Neural cell (in vitro differentiated cells): Measurements from ENCODE around the gene STH. TPM values are rescaled to one million over a fixed set of nuclear protein-coding genes. Genes with fewer than 3 reads are reported as not detected.
A peak's percentile ranks its signal among the peaks of the same experiment; 100 is the strongest.

Experiments
- H2AFZ ChIP-seq: fragments of 200-600, 300-800 bp; sonication (generic), shearing (Covaris generic); 2 replicates; pipeline ENCODE4 v1.6.0; 2014; ENCODE audit warnings: low read depth, mild to moderate bottlenecking, antibody characterized with exemption, low read length, moderate library complexity
- H3F3A ChIP-seq: fragments of 200-600 bp; shearing (Covaris generic); 2 replicates; pipeline ENCODE4 v1.6.1; 2016; ENCODE audit warnings: mild to moderate bottlenecking, moderate library complexity, mixed read lengths, antibody characterized with exemption, low read length; ENCODE audit not compliant: insufficient read depth, poor library complexity, severe bottlenecking
- H3K27ac ChIP-seq: fragments of 200-600, 300-800 bp; sonication (generic), shearing (Covaris generic); 2 replicates; pipeline ENCODE4 v1.5.1; 2014; ENCODE audit warnings: mild to moderate bottlenecking, low read length, moderate library complexity
- H3K27me3 ChIP-seq: fragments of 300-800, 200-600 bp; sonication (generic), shearing (Covaris generic); 2 replicates; pipeline ENCODE4 v1.6.0; 2014; ENCODE audit warnings: mild to moderate bottlenecking, low read depth, low read length, moderate library complexity; ENCODE audit not compliant: insufficient read depth
- H3K36me3 ChIP-seq: fragments of 300-800, 200-600 bp; sonication (generic), shearing (Covaris generic); 2 replicates; pipeline ENCODE4 v1.5.1; 2014; ENCODE audit warnings: mild to moderate bottlenecking, antibody characterized with exemption, low read length, moderate library complexity; ENCODE audit not compliant: insufficient read depth
- H3K4me2 ChIP-seq: fragments of 300-800, 200-600 bp; sonication (generic), shearing (Covaris generic); 2 replicates; pipeline ENCODE4 v1.6.0; 2014; ENCODE audit warnings: mild to moderate bottlenecking, low read length
- H3K4me3 ChIP-seq: fragments of 300-800, 200-600 bp; sonication (generic), shearing (Covaris generic); 2 replicates; pipeline ENCODE4 v1.5.1; 2014; ENCODE audit warnings: mild to moderate bottlenecking, low read length, moderate library complexity
- H3K79me2 ChIP-seq: fragments of 200-600 bp; shearing (Covaris generic); replicated peaks from 2 replicates; pipeline ENCODE4 v1.6.0; 2014; ENCODE audit warnings: mild to moderate bottlenecking, low read length, moderate library complexity; ENCODE audit not compliant: insufficient read depth
- H3K9ac ChIP-seq: fragments of 300-800, 200-600 bp; sonication (generic), shearing (Covaris generic); 2 replicates; pipeline ENCODE4 v1.6.1; 2016; ENCODE audit warnings: mild to moderate bottlenecking, low read length, mixed read lengths
- H3K9me2 ChIP-seq: fragments of 200-600 bp; shearing (Covaris generic); 2 replicates; pipeline ENCODE4 v1.6.1; 2016; ENCODE audit warnings: mild to moderate bottlenecking, low read length, mixed read lengths; ENCODE audit not compliant: insufficient read depth
- H3K9me3 ChIP-seq: fragments of 200-600, 300-800 bp; sonication (generic), shearing (Covaris generic); 2 replicates; pipeline ENCODE4 v1.6.1; 2016; ENCODE audit warnings: mild to moderate bottlenecking, mixed run types, low read length, moderate library complexity, mixed read lengths
- H4K20me1 ChIP-seq: fragments of 200-600 bp; shearing (Covaris generic); 2 replicates; pipeline ENCODE4 v1.6.1; 2016; ENCODE audit warnings: mild to moderate bottlenecking, mixed run types; ENCODE audit not compliant: insufficient read depth
- CTCF ChIP-seq: fragments of 450-650 bp; IDR thresholded peaks from 2 replicates; pipeline ENCODE4 v1.5.1; 2014; ENCODE audit warnings: antibody characterized with exemption, mild to moderate bottlenecking, moderate library complexity; ENCODE audit not compliant: poor library complexity, severe bottlenecking
- EP300 ChIP-seq: fragments of 450-650 bp; conservative IDR thresholded peaks from 2 replicates; pipeline ENCODE4 v1.6.1; 2014; ENCODE audit warnings: antibody characterized with exemption, mild to moderate bottlenecking, moderate library complexity; ENCODE audit not compliant: poor library complexity, severe bottlenecking
- EZH2 ChIP-seq: fragments of 200-600, 300-800 bp; shearing (Covaris generic), sonication (generic); IDR thresholded peaks from 2 replicates; pipeline ENCODE4 v1.6.1; 2014; ENCODE audit warnings: antibody characterized with exemption, low read length, borderline replicate concordance, mild to moderate bottlenecking; ENCODE audit not compliant: insufficient read depth, poor library complexity, severe bottlenecking
- MXI1 ChIP-seq: fragments of 450-650 bp; conservative IDR thresholded peaks from 2 replicates; pipeline ENCODE4 v1.6.1; 2014; ENCODE audit warnings: antibody characterized with exemption, mild to moderate bottlenecking; ENCODE audit not compliant: poor library complexity, severe bottlenecking
- POLR2AphosphoS5 ChIP-seq: IDR thresholded peaks from 2 replicates; pipeline ENCODE4 v1.6.1; 2012
- RAD21 ChIP-seq: fragments of 450-650 bp; conservative IDR thresholded peaks from 2 replicates; pipeline ENCODE4 v1.6.1; 2014; ENCODE audit warnings: antibody characterized with exemption, mild to moderate bottlenecking, moderate library complexity
- REST ChIP-seq: IDR thresholded peaks from 2 replicates; pipeline ENCODE4 v1.6.1; 2012; ENCODE audit warnings: borderline replicate concordance
- SMC3 ChIP-seq: fragments of 450-650 bp; conservative IDR thresholded peaks from 2 replicates; pipeline ENCODE4 v1.6.1; 2014; ENCODE audit warnings: antibody characterized with exemption, mild to moderate bottlenecking, moderate library complexity; ENCODE audit not compliant: poor library complexity
- TAF1 ChIP-seq: IDR thresholded peaks from 2 replicates; pipeline ENCODE4 v1.6.1; 2012; ENCODE audit warnings: low read depth
- polyA plus RNA-seq: library from polyadenylated mRNA; depleted of rRNA; stranded (reverse); fragments of >200 nt; gene quantifications from 2 replicates; pipeline ENCODE4 v1.2.3, GENCODE V29; 2014

STH gene
- polyA plus RNA-seq, 1 donor from 2014 or later = not detected

DNA sequence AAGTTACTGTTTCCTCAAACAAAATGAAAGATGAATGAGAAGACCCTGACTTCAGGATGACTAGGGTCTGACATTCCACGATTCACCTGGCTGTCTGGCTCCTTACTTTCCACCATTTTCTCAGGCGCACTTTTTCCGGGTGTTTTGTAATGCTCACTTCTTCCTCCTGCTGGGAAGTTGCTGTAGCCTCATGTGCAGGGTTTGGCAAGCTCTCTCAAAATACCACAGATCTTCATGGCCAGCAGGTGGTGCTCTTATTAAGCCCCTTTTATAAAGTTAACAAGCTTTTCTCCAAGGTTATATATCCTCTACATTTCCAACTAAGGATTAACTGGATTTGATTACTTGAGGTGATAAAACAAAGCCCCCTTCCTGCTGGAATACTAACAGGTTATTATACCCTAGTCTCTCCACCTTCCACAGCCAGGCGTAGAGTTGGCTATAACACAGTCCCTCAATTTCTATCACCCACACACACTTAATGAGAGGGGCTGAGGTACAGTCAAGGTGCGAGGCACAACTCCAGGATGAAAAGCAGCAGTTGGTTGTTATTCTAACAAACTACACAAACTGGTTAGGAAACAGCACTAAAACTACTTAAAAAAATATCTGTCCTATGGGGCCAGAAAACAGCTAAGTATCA lies 45.4 kb downstream of the STH start:
- H3K9me2 ChIP-seq = no peaks in the 10 kb centered on the region
- H3F3A ChIP-seq = no peaks in the 10 kb centered on the region
- peaks cover 6% of the 10 kb centered on the region for H3K36me3 ChIP-seq
- no peak overlapping the region for H3K27ac ChIP-seq
- H2AFZ ChIP-seq = no peak overlapping the region
- H3K9ac ChIP-seq = no peak overlapping the region
- H3K79me2 ChIP-seq = peaks cover 5% of the 10 kb centered on the region
- no peak overlapping the region for H3K4me3 ChIP-seq
- peaks cover 5% of the 10 kb centered on the region for H4K20me1 ChIP-seq
- H3K4me2 ChIP-seq = no peak overlapping the region
- peak; percentile 87 for TF ChIP-seq CTCF
- TF ChIP-seq SMC3 = peak; percentile 82
- TF ChIP-seq REST = no peak
- TF ChIP-seq RAD21 = peak; percentile 78
- H3K9me3 ChIP-seq = no peaks in the 10 kb centered on the region
- no peaks in the 10 kb centered on the region for H3K27me3 ChIP-seq

DNA sequence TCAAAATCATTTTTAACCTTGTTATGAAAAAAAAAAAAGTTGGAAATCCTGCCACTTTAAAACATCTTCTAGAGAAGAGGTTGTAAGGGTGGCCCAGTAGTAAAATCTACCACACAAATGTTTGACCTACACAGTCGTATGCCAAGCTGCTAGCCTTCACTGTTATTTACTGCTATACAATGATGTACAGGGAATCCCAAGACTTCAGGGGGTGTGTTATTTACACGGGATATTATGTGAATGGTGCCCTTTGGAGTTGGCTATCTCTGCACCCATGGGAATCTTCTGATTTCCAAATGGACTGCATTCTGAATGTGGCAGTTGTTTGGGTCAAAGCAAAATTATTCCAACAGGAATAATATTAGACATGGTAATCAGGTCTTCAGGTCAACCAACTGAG lies 45.9 kb downstream of the STH start:
- no peaks in the 10 kb centered on the region for H3K9me2 ChIP-seq
- H3K27me3 ChIP-seq = no peaks in the 10 kb centered on the region
- no peak overlapping the region for H3K9ac ChIP-seq
- H3K4me2 ChIP-seq = no peak overlapping the region
- peaks cover 5% of the 10 kb centered on the region for H3K79me2 ChIP-seq
- no peak overlapping the region for H3K27ac ChIP-seq
- H4K20me1 ChIP-seq = peaks cover 5% of the 10 kb centered on the region
- H3K9me3 ChIP-seq = no peaks in the 10 kb centered on the region
- H3K36me3 ChIP-seq = peaks cover 6% of the 10 kb centered on the region
- no peak overlapping the region for H3K4me3 ChIP-seq
- TF ChIP-seq RAD21 (no peak), SMC3 (no peak)
- no peak overlapping the region for H2AFZ ChIP-seq
- no peaks in the 10 kb centered on the region for H3F3A ChIP-seq

- Histone ChIP-seq H3K79me2 (peaks cover 5% of the 10 kb centered on the region), H4K20me1 (peaks cover 5% of the 10 kb centered on the region), H3K27ac (no peak overlapping the region), H2AFZ (no peak overlapping the region), H3K9me2 (no peaks in the 10 kb centered on the region), H3K9me3 (no peaks in the 10 kb centered on the region), H3K36me3 (peaks cover 6% of the 10 kb centered on the region), H3F3A (no peaks in the 10 kb centered on the region), H3K4me3 (no peak overlapping the region), H3K4me2 (no peak overlapping the region), H3K27me3 (no peaks in the 10 kb centered on the region), H3K9ac (no peak overlapping the region)
- TF ChIP-seq MXI1 (no peak), TAF1 (no peak), POLR2AphosphoS5 (no peak), EP300 (no peak), EZH2 (no peak), REST (no peak), CTCF (no peak), RAD21 (no peak), SMC3 (no peak)
Observed at GRCh38 chr17:46045639-46046038, 46.6 kb downstream of the STH start.
